Jurkat, Clone E6-1 (cell line): ENCODE measurements around the gene PDE9A.
"Not testable (repeated sequence)": the region's sequence is repeated elsewhere in the genome, so short reads cannot be mapped to it uniquely, and the experiment has no call there.

ENCODE experiments used
- DNase-seq: peaks from one replicate; pipeline ENCODE4 v3.0.0-alpha.2; 2011; ENCODE audit warnings: low read depth, low spot score
- H3K4me3 ChIP-seq: 2 replicates; pipeline ENCODE4 v1.5.1; 2011; ENCODE audit warnings: mild to moderate bottlenecking, low read length, control low read depth, moderate library complexity

Gene PDE9A

GRCh38 chr21:42797522-42797921 is 144.1 kb downstream of the PDE9A start:
- DNase-seq: no peak
- H3K4me3 ChIP-seq: no peak overlapping the region

- no peak for DNase-seq
- H3K4me3 ChIP-seq: no peak overlapping the region
These were observed 144.7 kb downstream of the PDE9A start for GRCh38 chr21:42798106-42798505.

GRCh38 chr21:42799516-42799915 is 146.1 kb downstream of the PDE9A start:
- no peak overlapping the region for H3K4me3 ChIP-seq
- DNase-seq: no peak

GRCh38 chr21:42799948-42800347 is 146.5 kb downstream of the PDE9A start:
- DNase-seq: no peak
- H3K4me3 ChIP-seq: no peak overlapping the region

- H3K4me3 ChIP-seq, DNase-seq: not testable (repeated sequence)
These were observed 148.2 kb downstream of the PDE9A start for GRCh38 chr21:42801616-42802015.

- DNase-seq: no peak
- H3K4me3 ChIP-seq: no peak overlapping the region
These were observed 153.2 kb downstream of the PDE9A start for GRCh38 chr21:42806509-42807140.

- not testable (repeated sequence) for DNase-seq, H3K4me3 ChIP-seq
These were observed 154.0 kb downstream of the PDE9A start for GRCh38 chr21:42807293-42807895.

- DNase-seq: no peak
- H3K4me3 ChIP-seq: no peak overlapping the region
These were observed 154.7 kb downstream of the PDE9A start for GRCh38 chr21:42807938-42808613.

- no peak overlapping the region for H3K4me3 ChIP-seq
- no peak for DNase-seq
These were observed 155.8 kb downstream of the PDE9A start for GRCh38 chr21:42809171-42809570.

GRCh38 chr21:42809577-42810475 is 156.4 kb downstream of the PDE9A start:
- DNase-seq: no peak
- no peak overlapping the region for H3K4me3 ChIP-seq

- no peak overlapping the region for H3K4me3 ChIP-seq
- DNase-seq: no peak
These were observed 158.5 kb downstream of the PDE9A start for GRCh38 chr21:42811960-42812359.

- DNase-seq: not testable (repeated sequence)
These were observed 159.3 kb downstream of the PDE9A start for GRCh38 chr21:42812528-42813241.

GRCh38 chr21:42815217-42815616 is 161.8 kb downstream of the PDE9A start:
- no peak overlapping the region for H3K4me3 ChIP-seq
- DNase-seq: no peak

More at GRCh38 chr21:42812528-42813241, 159.3 kb downstream of the PDE9A start:
- not testable (repeated sequence) for H3K4me3 ChIP-seq

- no peak overlapping the region for H3K4me3 ChIP-seq
- no peak for DNase-seq
These were observed 164.9 kb downstream of the PDE9A start for GRCh38 chr21:42818328-42818749.

- DNase-seq: no peak
- H3K4me3 ChIP-seq: no peak overlapping the region
These were observed 166.6 kb downstream of the PDE9A start for GRCh38 chr21:42819861-42820615.

- no peak overlapping the region for H3K4me3 ChIP-seq
- DNase-seq: no peak
These were observed 167.4 kb downstream of the PDE9A start for GRCh38 chr21:42820616-42821465.
